ENCODE results near the gene FARP2. TPM values are rescaled to one million over a fixed set of nuclear protein-coding genes. Genes with fewer than 3 reads are reported as not detected.
"Not testable (repeated sequence)": the region's sequence is repeated elsewhere in the genome, so short reads cannot be mapped to it uniquely, and the experiment has no call there.

Gene FARP2
- total RNA-seq, 2 donors from 2014 or later = 30.1 to 44.2 TPM

DNA sequence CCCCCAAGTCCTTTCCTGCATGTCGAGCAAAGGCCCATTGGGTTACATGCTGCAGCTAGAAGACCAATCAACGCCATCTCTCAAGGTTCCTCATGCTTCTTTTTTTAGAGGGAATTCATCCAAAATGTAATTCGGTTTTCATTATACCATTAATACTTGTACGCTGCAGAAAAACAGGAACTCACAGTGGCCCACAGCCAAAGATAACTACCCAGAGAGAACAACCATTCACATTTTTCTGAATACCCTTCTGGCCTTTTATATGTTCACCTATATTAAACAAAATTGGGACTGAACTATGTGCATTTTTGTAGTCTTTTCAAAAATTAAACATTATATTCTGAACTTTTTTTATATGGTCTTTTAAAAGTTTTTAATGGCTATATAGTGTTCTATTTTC is 25.8 kb downstream of the FARP2 start:
- Histone ChIP-seq H3K27ac (no peak overlapping the region), H3K9me3 (no peaks in the 10 kb centered on the region), H3K4me3 (no peak overlapping the region), H3K4me1 (peaks cover 24% of the 10 kb centered on the region), H3K27me3 (no peaks in the 10 kb centered on the region), H3K36me3 (replicated peaks in 1 of 2; ENCODE audit: insufficient read depth in 1 of 2, low read depth in 2 of 2) (no peaks in the 10 kb centered on the region)
- WGBS, 2 donors = 55 to 68% methylated on average over 4 of the region's 4 CpGs
- ATAC-seq = no peak
- TF ChIP-seq, protein P1, sequence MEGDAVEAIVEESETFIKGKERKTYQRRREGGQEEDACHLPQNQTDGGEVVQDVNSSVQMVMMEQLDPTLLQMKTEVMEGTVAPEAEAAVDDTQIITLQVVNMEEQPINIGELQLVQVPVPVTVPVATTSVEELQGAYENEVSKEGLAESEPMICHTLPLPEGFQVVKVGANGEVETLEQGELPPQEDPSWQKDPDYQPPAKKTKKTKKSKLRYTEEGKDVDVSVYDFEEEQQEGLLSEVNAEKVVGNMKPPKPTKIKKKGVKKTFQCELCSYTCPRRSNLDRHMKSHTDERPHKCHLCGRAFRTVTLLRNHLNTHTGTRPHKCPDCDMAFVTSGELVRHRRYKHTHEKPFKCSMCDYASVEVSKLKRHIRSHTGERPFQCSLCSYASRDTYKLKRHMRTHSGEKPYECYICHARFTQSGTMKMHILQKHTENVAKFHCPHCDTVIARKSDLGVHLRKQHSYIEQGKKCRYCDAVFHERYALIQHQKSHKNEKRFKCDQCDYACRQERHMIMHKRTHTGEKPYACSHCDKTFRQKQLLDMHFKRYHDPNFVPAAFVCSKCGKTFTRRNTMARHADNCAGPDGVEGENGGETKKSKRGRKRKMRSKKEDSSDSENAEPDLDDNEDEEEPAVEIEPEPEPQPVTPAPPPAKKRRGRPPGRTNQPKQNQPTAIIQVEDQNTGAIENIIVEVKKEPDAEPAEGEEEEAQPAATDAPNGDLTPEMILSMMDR (IDR thresholded peaks at IDR 0.05) = no peak
- no peak for TF ChIP-seq POLR2A (IDR thresholded peaks at IDR 0.05)
- no peak for DNase-seq
- intact Hi-C loops (cut with DNase I) = no loop called here

DNA sequence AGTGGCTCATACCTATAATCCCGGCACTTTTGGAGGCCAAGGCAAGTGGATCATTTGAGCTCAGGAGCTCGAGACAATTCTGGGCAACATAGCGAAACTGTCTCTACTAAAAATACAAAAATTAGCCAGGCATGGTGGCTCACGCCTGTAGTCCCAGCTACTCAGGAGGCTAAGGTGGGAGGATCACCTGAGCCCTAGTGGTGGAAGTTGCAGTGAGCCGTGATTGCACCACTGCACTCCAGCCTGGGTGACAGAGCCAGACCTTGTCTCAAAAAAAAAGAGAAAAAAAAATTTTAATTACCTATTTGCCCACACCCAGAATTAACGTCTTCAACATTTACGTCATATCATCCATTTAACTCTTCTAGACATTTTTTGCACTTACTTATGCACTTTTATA is 29.4 kb downstream of the FARP2 start:
- H3K27me3 ChIP-seq; H3K4me1 ChIP-seq; DNase-seq; ATAC-seq; intact Hi-C loops (cut with DNase I); H3K4me3 ChIP-seq; H3K27ac ChIP-seq; H3K36me3 ChIP-seq (replicated peaks in 1 of 2; ENCODE audit: insufficient read depth in 1 of 2, low read depth in 2 of 2); H3K9me3 ChIP-seq: not testable (repeated sequence)
- WGBS, 2 donors = 95 to 97% methylated on average over 7 of the region's 7 CpGs

DNA sequence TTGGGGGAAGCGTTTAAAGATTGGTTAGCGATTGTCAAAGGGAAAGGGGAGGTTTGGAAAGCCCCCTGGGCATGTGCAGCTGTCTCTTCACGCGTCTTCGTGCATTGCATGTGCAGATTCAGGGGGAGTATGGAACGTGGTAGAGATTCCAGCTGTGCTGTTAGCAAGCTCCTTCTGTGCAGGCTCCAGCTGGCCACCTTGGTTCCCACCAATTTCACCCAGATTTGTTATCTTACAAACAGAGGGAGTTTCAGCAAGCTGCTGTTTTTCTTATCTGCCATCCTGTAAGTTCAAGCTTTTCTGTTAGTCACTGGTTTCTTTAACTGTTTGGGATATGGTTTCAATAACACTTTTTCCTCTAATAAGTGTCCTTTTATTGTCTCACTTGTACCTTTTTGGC is 30.4 kb downstream of the FARP2 start:
- 72 to 81% methylated on average over 6 of the region's 6 CpGs for WGBS, 2 donors
- no peak for ATAC-seq
- H3K4me1 ChIP-seq = peaks cover 7% of the 10 kb centered on the region

DNA sequence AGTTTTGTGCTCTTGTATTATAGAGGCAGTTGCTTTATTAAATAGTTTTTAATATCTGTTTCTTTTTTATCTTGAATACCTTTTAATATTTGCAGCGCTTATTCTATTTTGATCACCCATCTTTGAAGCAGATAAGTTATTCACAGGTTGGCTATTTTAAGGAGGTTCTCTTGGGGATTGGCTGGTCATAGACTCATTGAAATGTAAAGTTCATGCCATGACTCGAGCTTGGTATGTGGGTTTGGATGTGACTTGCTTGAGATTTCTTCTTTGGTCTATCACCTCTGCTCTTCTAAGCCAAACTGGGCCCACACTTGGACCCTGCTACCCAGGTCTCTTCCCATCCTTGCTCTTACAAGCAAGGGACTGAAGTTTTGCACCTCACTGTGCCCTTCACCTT is 33.6 kb downstream of the FARP2 start:
- 88 to 94% methylated on average over 2 of the region's 2 CpGs for WGBS, 2 donors
- H3K27me3 ChIP-seq = no peaks in the 10 kb centered on the region
- no peaks in the 10 kb centered on the region for H3K9me3 ChIP-seq
- DNase-seq (no peak), ATAC-seq (no peak)
- H3K4me3 ChIP-seq = no peak overlapping the region
- H3K36me3 ChIP-seq (replicated peaks in 1 of 2; ENCODE audit: insufficient read depth in 1 of 2, low read depth in 2 of 2) = no peaks in the 10 kb centered on the region
- intact Hi-C loops (cut with DNase I) = no loop called here
- H3K27ac ChIP-seq = no peak overlapping the region
- peaks cover 30% of the 10 kb centered on the region for H3K4me1 ChIP-seq
- TF ChIP-seq, protein P1 (IDR thresholded peaks at IDR 0.05) = no peak

More for the DNA sequence above, 30.4 kb downstream of the FARP2 start:
- no peaks in the 10 kb centered on the region for H3K36me3 ChIP-seq (replicated peaks in 1 of 2; ENCODE audit: insufficient read depth in 1 of 2, low read depth in 2 of 2)
- TF ChIP-seq, protein P1 (IDR thresholded peaks at IDR 0.05) = no peak
- TF ChIP-seq POLR2A (IDR thresholded peaks at IDR 0.05) = no peak
- intact Hi-C loops (cut with DNase I) = no loop called here
- no peaks in the 10 kb centered on the region for H3K9me3 ChIP-seq
- H3K27ac ChIP-seq = no peak overlapping the region
- no peaks in the 10 kb centered on the region for H3K27me3 ChIP-seq
- no peak overlapping the region for H3K4me3 ChIP-seq
- no peak for DNase-seq

DNA sequence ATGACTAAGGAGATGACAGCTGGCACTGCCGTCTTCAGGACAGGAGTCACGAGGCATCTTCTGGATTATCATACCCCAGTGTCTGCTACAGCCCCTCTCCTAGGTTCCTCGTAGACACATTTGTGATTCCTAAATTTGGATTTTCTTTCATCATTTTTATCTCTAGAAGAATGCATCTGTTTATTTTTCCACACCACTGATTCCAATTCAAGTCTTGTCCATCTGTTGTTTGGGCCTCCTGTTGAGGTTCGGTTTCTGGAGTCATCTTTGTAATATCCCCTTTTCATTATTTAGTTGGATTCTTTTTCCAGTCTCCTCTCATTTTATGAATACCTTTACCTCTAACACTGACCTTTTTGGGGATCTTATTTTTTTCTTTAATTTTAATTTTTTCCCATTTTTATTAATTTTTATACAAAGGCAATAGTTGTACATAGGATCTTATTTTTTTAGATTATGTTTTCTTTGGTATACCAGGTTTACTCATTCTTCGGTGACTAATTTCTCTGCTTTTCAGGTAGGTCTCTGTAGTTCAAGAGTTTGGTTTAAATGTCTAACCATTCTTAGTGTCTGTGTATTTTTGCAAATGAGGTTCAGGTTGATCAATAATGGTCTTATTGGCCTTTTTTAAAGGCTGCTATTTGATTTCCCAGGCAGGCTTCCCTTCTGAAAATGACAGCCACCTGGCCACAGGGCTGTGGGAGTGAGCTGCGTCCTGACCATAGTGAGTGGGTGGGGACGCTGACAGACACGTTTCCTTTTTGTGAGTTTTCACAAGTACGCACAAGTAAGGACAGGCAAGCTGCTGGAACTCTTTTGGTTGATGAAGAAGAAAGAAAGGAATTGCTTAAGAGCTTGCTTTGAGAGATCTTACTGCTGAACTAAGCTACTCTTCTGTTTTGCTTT is 34.5 kb downstream of the FARP2 start:
- intact Hi-C loops (cut with DNase I) = no loop called here
- Histone ChIP-seq H3K27ac (no peak overlapping the region), H3K9me3 (no peaks in the 10 kb centered on the region), H3K4me1 (peaks cover 30% of the 10 kb centered on the region), H3K36me3 (replicated peaks in 1 of 2; ENCODE audit: insufficient read depth in 1 of 2, low read depth in 2 of 2) (no peaks in the 10 kb centered on the region), H3K27me3 (no peaks in the 10 kb centered on the region), H3K4me3 (no peak overlapping the region)
- WGBS, 2 donors = 88 to 95% methylated on average over 9 of the region's 9 CpGs
- DNase-seq (no peak), ATAC-seq (no peak)
- no peak for TF ChIP-seq POLR2A (IDR thresholded peaks at IDR 0.05)
- TF ChIP-seq, protein P1 (IDR thresholded peaks at IDR 0.05) = no peak

Measured in body of pancreas (tissue), 4 donors.